Esophagus (tissue), 2 donors: ENCODE measurements around the gene SECISBP2. TPM values are rescaled to one million over a fixed set of nuclear protein-coding genes. Genes with fewer than 3 reads are reported as not detected.

ENCODE experiments used
- H3K27ac ChIP-seq, 2 donors: one replicate each; pipeline ENCODE4 v1.5.1; 2013; ENCODE audit warnings: low read depth in 2 of 2, mild to moderate bottlenecking in 2 of 2, inconsistent platforms in 1 of 2, low read length in 1 of 2, moderate library complexity in 1 of 2
- H3K27me3 ChIP-seq, 2 donors: one replicate each; pipeline ENCODE4 v1.6.1; 2013; ENCODE audit warnings: low read length in 2 of 2, control low read depth in 1 of 2, mild to moderate bottlenecking in 1 of 2; ENCODE audit not compliant: insufficient read depth in 2 of 2, control insufficient read depth in 1 of 2
- H3K36me3 ChIP-seq, 2 donors: one replicate each; pipeline ENCODE4 v1.6.1; 2013; ENCODE audit warnings: low read length in 1 of 2; ENCODE audit not compliant: control insufficient read depth in 2 of 2, insufficient read depth in 2 of 2
- H3K4me1 ChIP-seq, 2 donors: one replicate each; pipeline ENCODE4 v1.6.1; 2013; ENCODE audit warnings: low read length in 1 of 2; ENCODE audit not compliant: control insufficient read depth in 2 of 2, insufficient read depth in 2 of 2
- H3K4me3 ChIP-seq, 2 donors: one replicate each; pipeline ENCODE4 v1.5.1; 2013; ENCODE audit warnings: low read length in 2 of 2, mild to moderate bottlenecking in 2 of 2, low read depth in 1 of 2, moderate library complexity in 1 of 2
- H3K9me3 ChIP-seq, 2 donors: one replicate each; pipeline ENCODE4 v1.6.1; 2013; ENCODE audit warnings: mild to moderate bottlenecking in 2 of 2, low read depth in 1 of 2, low read length in 1 of 2, moderate library complexity in 1 of 2; ENCODE audit not compliant: control insufficient read depth in 2 of 2, insufficient read depth in 1 of 2
- whole genome bisulfite sequencing, 2 donors: extraction: QIAGEN DNeasy Blood & Tissue Kit; methylation state at CpG; one replicate each; pipeline ENCODE4 v1.1.7; 2013; 5-methylcytosine and 5-hydroxymethylcytosine counted together
- polyA plus RNA-seq, 2 donors: library from polyadenylated mRNA; stranded (reverse); fragments of 200-250 nt; gene quantifications; one replicate each; pipeline ENCODE4 v1.2.3, GENCODE V29; 2013
- donor health status: healthy with polysubstance abuse.
- donor health status: Bipolar disorder and iron deficiency.

The SECISBP2 gene
- polyA plus RNA-seq, 2 donors, result 14.0 to 16.0 TPM

- H3K27me3 ChIP-seq, result no peaks in the 10 kb centered on the region
- H3K4me3 ChIP-seq, result no peak overlapping the region
- 89 to 91% methylated on average over 4 of the region's 4 CpGs for WGBS, 2 donors
- peaks cover 0 to 3% of the 10 kb centered on the region in 2 donors for H3K4me1 ChIP-seq
- H3K9me3 ChIP-seq, result peaks cover 0 to 2% of the 10 kb centered on the region in 2 donors
- H3K27ac ChIP-seq, result no peak overlapping the region
- peaks cover 10 to 25% of the 10 kb centered on the region in 2 donors for H3K36me3 ChIP-seq
These were observed 58.0 kb downstream of the SECISBP2 start for GRCh38 chr9:89376286-89376685.

DNA sequence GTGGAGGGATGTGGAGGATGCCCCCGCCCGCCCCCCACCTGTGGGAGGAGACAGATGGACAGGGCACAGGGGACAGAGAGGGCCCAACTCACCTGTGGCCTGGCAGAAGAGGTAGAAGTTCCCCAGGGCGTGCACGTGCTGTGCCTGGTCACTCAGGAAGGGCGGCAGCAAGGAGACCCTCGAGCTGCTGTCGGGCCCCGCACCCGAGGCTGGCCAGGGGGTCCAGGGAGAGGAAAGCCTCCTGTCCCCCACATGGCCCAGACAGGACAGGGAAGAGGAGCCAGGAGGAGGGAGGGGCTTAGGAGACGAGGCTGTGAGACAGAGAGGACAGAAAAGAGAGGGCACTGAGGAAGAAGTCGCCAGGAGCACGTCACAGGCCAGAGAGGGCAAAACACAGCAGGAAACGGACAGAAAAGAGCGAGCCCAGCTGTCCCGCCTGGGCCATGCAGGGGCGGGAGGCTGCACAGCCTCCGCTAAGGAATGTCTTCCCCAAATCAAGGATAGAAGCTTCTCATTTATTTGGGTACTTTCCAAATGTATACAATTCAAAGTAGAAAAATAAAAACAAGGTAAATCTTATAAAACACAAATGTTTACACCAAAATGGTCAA lies 58.5 kb downstream of the SECISBP2 start:
- 85 to 87% methylated on average over 15 to 17 of the region's 17 CpGs for WGBS, 2 donors
- Histone ChIP-seq H3K4me3 (no peak overlapping the region), H3K4me1 (peaks cover 0 to 3% of the 10 kb centered on the region in 2 donors), H3K36me3 (peaks cover 10 to 28% of the 10 kb centered on the region in 2 donors), H3K27ac (no peak overlapping the region), H3K9me3 (peaks cover 0 to 2% of the 10 kb centered on the region in 2 donors), H3K27me3 (no peaks in the 10 kb centered on the region)

DNA sequence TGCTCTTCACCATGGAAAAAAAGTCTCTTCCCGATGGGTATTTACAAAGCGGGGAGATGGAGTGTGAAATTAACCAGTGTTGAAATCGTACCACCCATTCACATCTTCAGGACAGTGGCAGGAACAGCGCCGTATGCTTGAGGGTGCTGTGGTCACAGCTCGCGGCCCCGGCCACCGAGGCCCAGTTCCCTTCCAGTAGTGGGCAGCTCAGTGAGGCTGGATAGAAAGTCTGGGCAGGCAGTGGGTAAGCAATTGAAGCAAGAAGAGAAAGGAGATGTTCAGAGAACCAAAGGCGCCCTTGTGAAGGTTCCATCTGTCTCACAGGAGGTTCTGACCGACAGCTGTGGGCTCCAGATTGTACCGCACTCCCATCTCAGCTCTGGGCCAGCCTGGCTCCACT lies 59.1 kb downstream of the SECISBP2 start:
- Histone ChIP-seq H3K9me3 (no peaks in the 10 kb centered on the region), H3K27ac (no peak overlapping the region), H3K4me1 (peaks cover 0 to 3% of the 10 kb centered on the region in 2 donors), H3K27me3 (no peaks in the 10 kb centered on the region), H3K36me3 (peaks cover 10 to 34% of the 10 kb centered on the region in 2 donors), H3K4me3 (no peak overlapping the region)
- 89 to 94% methylated on average over 12 of the region's 12 CpGs for WGBS, 2 donors

- 92 to 94% methylated on average over 21 of the region's 21 CpGs for WGBS, 2 donors
- peaks cover 0 to 3% of the 10 kb centered on the region in 2 donors for H3K4me1 ChIP-seq
- peaks cover 14 to 45% of the 10 kb centered on the region in 2 donors for H3K36me3 ChIP-seq
- no peaks in the 10 kb centered on the region for H3K27me3 ChIP-seq
- no peak overlapping the region for H3K27ac ChIP-seq
- H3K9me3 ChIP-seq, result no peaks in the 10 kb centered on the region
- H3K4me3 ChIP-seq, result no peak overlapping the region
These were observed 60.2 kb downstream of the SECISBP2 start for GRCh38 chr9:89378541-89378940.

- H3K27me3 ChIP-seq, result no peaks in the 10 kb centered on the region
- H3K27ac ChIP-seq, result no peak overlapping the region
- H3K4me3 ChIP-seq, result no peak overlapping the region
- H3K36me3 ChIP-seq, result peaks cover 14 to 49% of the 10 kb centered on the region in 2 donors
- H3K4me1 ChIP-seq, result peaks cover 0 to 3% of the 10 kb centered on the region in 2 donors
- no peaks in the 10 kb centered on the region for H3K9me3 ChIP-seq
- 94 to 96% methylated on average over 14 of the region's 14 CpGs for WGBS, 2 donors
These were observed 60.7 kb downstream of the SECISBP2 start for GRCh38 chr9:89379031-89379430.

DNA sequence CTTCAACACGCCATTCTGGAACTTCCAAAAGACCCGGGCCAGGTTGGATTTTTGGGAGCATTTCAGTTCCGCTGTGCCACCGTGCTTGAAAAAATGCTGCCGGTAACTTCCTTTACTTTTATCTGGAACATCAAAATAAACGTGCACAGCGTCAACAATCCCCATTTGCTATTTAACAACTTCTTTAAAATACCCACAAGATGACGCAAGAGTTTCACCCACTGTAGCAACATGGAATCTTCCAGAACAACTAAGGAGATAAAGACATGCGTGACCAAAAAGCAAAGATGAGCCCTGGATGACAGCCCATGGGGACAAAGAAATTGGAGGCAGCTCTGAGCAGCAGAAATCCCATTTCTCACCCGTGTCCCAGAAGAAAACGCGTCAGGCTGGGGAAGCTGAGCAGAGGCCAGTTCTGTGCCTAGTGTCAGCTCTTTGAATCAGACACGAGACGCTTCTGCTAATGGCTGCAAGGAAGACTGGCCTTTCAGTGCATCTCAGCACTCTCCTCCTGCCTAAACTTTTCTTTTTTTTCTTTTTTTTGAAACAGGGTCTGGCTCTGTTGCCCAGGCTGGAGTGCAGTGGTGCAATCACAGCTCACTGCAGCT lies 61.3 kb downstream of the SECISBP2 start:
- peaks cover 14 to 53% of the 10 kb centered on the region in 2 donors for H3K36me3 ChIP-seq
- H3K27me3 ChIP-seq, result no peaks in the 10 kb centered on the region
- 88% methylated on average over 14 of the region's 14 CpGs for WGBS, 2 donors
- no peak overlapping the region for H3K4me3 ChIP-seq
- H3K27ac ChIP-seq, result no peak overlapping the region
- no peaks in the 10 kb centered on the region for H3K9me3 ChIP-seq
- H3K4me1 ChIP-seq, result peaks cover 0 to 3% of the 10 kb centered on the region in 2 donors

DNA sequence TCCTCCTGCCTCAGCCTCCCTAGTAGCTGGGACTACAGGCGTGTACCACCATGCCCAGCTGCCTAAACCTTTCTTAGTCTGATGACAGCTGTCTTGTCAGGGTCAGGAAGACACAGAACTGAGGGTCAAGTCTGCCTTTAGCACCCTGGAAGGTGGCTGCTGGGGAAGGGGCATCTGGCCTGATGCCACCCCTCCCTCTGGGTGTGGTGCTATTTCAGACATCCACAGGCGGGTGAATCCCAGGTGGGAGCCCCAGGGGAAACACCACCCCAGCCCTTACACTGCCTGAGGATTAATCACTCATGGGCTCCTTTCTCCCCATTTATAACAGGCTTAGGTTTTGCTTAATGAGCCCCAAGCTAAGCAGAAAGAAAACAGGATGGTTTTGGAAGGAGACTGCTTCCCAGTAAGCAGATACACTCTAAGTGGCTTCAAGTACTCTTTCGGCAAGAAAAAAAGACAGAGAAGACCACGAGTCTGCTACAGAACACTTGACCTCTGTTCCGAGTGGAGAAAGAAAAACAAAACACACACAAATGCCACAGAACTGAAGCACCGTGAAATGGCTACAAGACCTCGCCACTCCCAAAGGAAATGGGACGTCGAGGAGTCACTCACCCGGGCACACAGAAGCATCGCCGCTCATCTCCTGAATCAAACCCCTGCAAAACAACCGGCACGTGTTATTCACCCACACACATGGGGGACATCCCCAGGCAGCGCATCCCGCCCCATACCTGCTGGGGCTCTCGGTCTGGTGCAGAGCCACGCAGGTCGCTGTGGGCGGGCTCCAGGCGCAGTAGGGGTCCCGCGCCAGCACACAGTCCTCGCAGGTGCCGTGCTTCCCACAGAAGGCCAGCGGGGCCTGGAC lies 62.4 kb downstream of the SECISBP2 start:
- Histone ChIP-seq H3K4me3 (no peak overlapping the region), H3K4me1 (no peaks in the 10 kb centered on the region), H3K27ac (no peak overlapping the region), H3K27me3 (no peaks in the 10 kb centered on the region), H3K9me3 (no peaks in the 10 kb centered on the region), H3K36me3 (peaks cover 14 to 62% of the 10 kb centered on the region in 2 donors)
- 91 to 92% methylated on average over 26 of the region's 26 CpGs for WGBS, 2 donors

GRCh38 chr9:89381308-89381609 lies 63.0 kb downstream of the SECISBP2 start:
- Histone ChIP-seq H3K27me3 (no peaks in the 10 kb centered on the region), H3K4me3 (no peak overlapping the region), H3K4me1 (no peaks in the 10 kb centered on the region), H3K9me3 (no peaks in the 10 kb centered on the region), H3K36me3 (peaks cover 14 to 68% of the 10 kb centered on the region in 2 donors), H3K27ac (no peak overlapping the region)
- 95 to 96% methylated on average over 4 of the region's 4 CpGs for WGBS, 2 donors

- no peaks in the 10 kb centered on the region for H3K27me3 ChIP-seq
- peaks cover 8 to 68% of the 10 kb centered on the region in 2 donors for H3K36me3 ChIP-seq
- no peak overlapping the region for H3K4me3 ChIP-seq
- no peaks in the 10 kb centered on the region for H3K9me3 ChIP-seq
- WGBS, 2 donors, result 79 to 84% methylated on average over 27 of the region's 27 CpGs
- peaks cover 0 to 2% of the 10 kb centered on the region in 2 donors for H3K4me1 ChIP-seq
- no peak overlapping the region for H3K27ac ChIP-seq
These were observed 64.0 kb downstream of the SECISBP2 start for GRCh38 chr9:89382026-89382986.
